ENCODE measurements around the gene NCAPD3.
"Not testable (repeated sequence)": the region's sequence is repeated elsewhere in the genome, so short reads cannot be mapped to it uniquely, and the experiment has no call there.

Gene NCAPD3

GRCh38 chr11:134199531-134199930 lies 24.2 kb downstream of the NCAPD3 start:
- no peak for TF ChIP-seq CTCF (conservative IDR thresholded peaks at IDR 0.05; ENCODE audit: low read depth, low read length)
- no peaks in the 10 kb centered on the region for H4K20me1 ChIP-seq (ENCODE audit: insufficient read depth)
- no peaks in the 10 kb centered on the region for H3K27me3 ChIP-seq (ENCODE audit: insufficient read depth, low read depth)
- no peak overlapping the region for H3K4me3 ChIP-seq (IDR thresholded peaks at IDR 0.05; ENCODE audit: insufficient read depth, low read depth, low read length)
- H3K9ac ChIP-seq, result no peak overlapping the region
- H3K27ac ChIP-seq, result no peak overlapping the region
- H3K4me1 ChIP-seq (ENCODE audit: low read depth, poor library complexity, severe bottlenecking), result no peaks in the 10 kb centered on the region
- no peak overlapping the region for H2AFZ ChIP-seq (ENCODE audit: low read depth)
- H3K4me2 ChIP-seq, result no peak overlapping the region
- H3K36me3 ChIP-seq (ENCODE audit: insufficient read depth), result 0 out of 2 replicates have a peak, but pooled peaks cover 4% of the 10 kb centered on the region
- no peaks in the 10 kb centered on the region for H3K79me2 ChIP-seq (ENCODE audit: insufficient read depth, low read depth)

GRCh38 chr11:134196756-134197155 lies 27.0 kb downstream of the NCAPD3 start:
- Histone ChIP-seq H2AFZ (ENCODE audit: low read depth) (no peak overlapping the region), H3K27ac (no peak overlapping the region), H3K4me2 (no peak overlapping the region), H3K79me2 (ENCODE audit: insufficient read depth, low read depth) (no peaks in the 10 kb centered on the region), H3K27me3 (ENCODE audit: insufficient read depth, low read depth) (no peaks in the 10 kb centered on the region), H4K20me1 (ENCODE audit: insufficient read depth) (no peaks in the 10 kb centered on the region), H3K9ac (no peak overlapping the region), H3K4me1 (ENCODE audit: low read depth, poor library complexity, severe bottlenecking) (no peaks in the 10 kb centered on the region), H3K4me3 (IDR thresholded peaks at IDR 0.05; ENCODE audit: insufficient read depth, low read depth, low read length) (no peak overlapping the region), H3K36me3 (ENCODE audit: insufficient read depth) (no peaks in the 10 kb centered on the region; the same call in 1 of the 2 replicates)
- no peak for TF ChIP-seq CTCF (conservative IDR thresholded peaks at IDR 0.05; ENCODE audit: low read depth, low read length)

- H3K27me3 ChIP-seq (ENCODE audit: insufficient read depth, low read depth); H3K9ac ChIP-seq; H4K20me1 ChIP-seq (ENCODE audit: insufficient read depth); H3K36me3 ChIP-seq (ENCODE audit: insufficient read depth); H3K4me3 ChIP-seq (IDR thresholded peaks at IDR 0.05; ENCODE audit: insufficient read depth, low read depth, low read length); H2AFZ ChIP-seq (ENCODE audit: low read depth); H3K79me2 ChIP-seq (ENCODE audit: insufficient read depth, low read depth); H3K27ac ChIP-seq; H3K4me2 ChIP-seq; H3K4me1 ChIP-seq (ENCODE audit: low read depth, poor library complexity, severe bottlenecking): not testable (repeated sequence)
Measured at GRCh38 chr11:134188092-134188491, 35.7 kb downstream of the NCAPD3 start.

- Histone ChIP-seq H3K4me1 (ENCODE audit: low read depth, poor library complexity, severe bottlenecking) (no peaks in the 10 kb centered on the region), H3K79me2 (ENCODE audit: insufficient read depth, low read depth) (no peaks in the 10 kb centered on the region), H3K4me3 (IDR thresholded peaks at IDR 0.05; ENCODE audit: insufficient read depth, low read depth, low read length) (no peak overlapping the region), H3K9ac (no peak overlapping the region), H3K36me3 (ENCODE audit: insufficient read depth) (no peaks in the 10 kb centered on the region), H3K27ac (no peak overlapping the region), H2AFZ (ENCODE audit: low read depth) (no peak overlapping the region), H4K20me1 (ENCODE audit: insufficient read depth) (no peaks in the 10 kb centered on the region), H3K27me3 (ENCODE audit: insufficient read depth, low read depth) (no peaks in the 10 kb centered on the region), H3K4me2 (no peak overlapping the region)
- no peak for TF ChIP-seq CTCF (conservative IDR thresholded peaks at IDR 0.05; ENCODE audit: low read depth, low read length)
Measured at GRCh38 chr11:134181707-134182106, 42.1 kb downstream of the NCAPD3 start.

- no peak overlapping the region for H3K4me3 ChIP-seq (IDR thresholded peaks at IDR 0.05; ENCODE audit: insufficient read depth, low read depth, low read length)
- H3K4me1 ChIP-seq (ENCODE audit: low read depth, poor library complexity, severe bottlenecking), result no peaks in the 10 kb centered on the region
- H3K36me3 ChIP-seq (ENCODE audit: insufficient read depth), result no peaks in the 10 kb centered on the region
- no peaks in the 10 kb centered on the region for H3K27me3 ChIP-seq (ENCODE audit: insufficient read depth, low read depth)
- no peaks in the 10 kb centered on the region for H3K79me2 ChIP-seq (ENCODE audit: insufficient read depth, low read depth)
- no peak for TF ChIP-seq CTCF (conservative IDR thresholded peaks at IDR 0.05; ENCODE audit: low read depth, low read length)
- no peak overlapping the region for H2AFZ ChIP-seq (ENCODE audit: low read depth)
- H4K20me1 ChIP-seq (ENCODE audit: insufficient read depth), result no peaks in the 10 kb centered on the region
- H3K27ac ChIP-seq, result no peak overlapping the region
- no peak overlapping the region for H3K4me2 ChIP-seq
- no peak overlapping the region for H3K9ac ChIP-seq
Measured at GRCh38 chr11:134178032-134178674, 45.6 kb downstream of the NCAPD3 start.

Measured in KMS-11 (cell line).